K562 (cell line): ENCODE measurements around the gene RSPO1. TPM values are rescaled to one million over a fixed set of nuclear protein-coding genes. Genes with fewer than 3 reads are reported as not detected.

ENCODE experiments used
- ATAC-seq: fragments of 200-7000 bp; cut with Tn5 transposase; 3 replicates; pipeline ENCODE4 v1.9.1; 2020; ENCODE audit warnings: moderate library complexity
- BruUV-seq: library from RNA; stranded (reverse); fragments of 400-500 nt; replicated peaks from 2 replicates; lab custom pipeline; 2021; lab: Mats Ljungman, UMichigan
- CTCF ChIA-PET: fragments of 300-600 bp; formaldehyde crosslinking; extraction: SDS; loops from one replicate; lab custom pipeline; 2021; ENCODE audit warnings: low intra/inter-chr PET ratio; lab: Yijun Ruan, JAX
- POLR2A ChIA-PET: fragments of 300-600, 350-650 bp; sonication (Branson Sonifier 250); formaldehyde crosslinking; extraction: SDS; loops from one replicate; lab custom pipeline; 2021; ENCODE audit warnings: antibody characterized with exemption, inconsistent platforms; lab: Yijun Ruan, JAX
- DNase-seq, 4 experiments: peaks; one replicate each; pipeline versions ENCODE4 v3.0.0 to v3.0.0-alpha.2; 2011 to 2018; ENCODE audit warnings: low spot score in 3 of 4, mixed read lengths in 3 of 4; ENCODE audit errors: extremely low read depth in 1 of 4
- FAIRE-seq: peaks from 2 replicates; lab custom pipeline; 2011; peaks lifted over from hg19 to GRCh38; lab: Jason Lieb, UNC
- H2AFZ ChIP-seq: 2 replicates; pipeline ENCODE4 v1.6.0; 2011; ENCODE audit warnings: low read depth, low read length, control low read depth, inconsistent platforms
- H3K27ac ChIP-seq: fragments of 200-600 bp; 3 replicates; pipeline ENCODE4 v1.8.0; 2011; ENCODE audit warnings: low read depth, mild to moderate bottlenecking, control low read depth, inconsistent platforms, low read length, moderate library complexity, mixed read lengths; ENCODE audit errors: extremely low read depth
- H3K27me3 ChIP-seq, 2 experiments: fragments of 300-600 bp in 1 of 2; 2 replicates in 1 of 2; 3 replicates in 1 of 2; pipeline versions ENCODE4 v1.6.0 to v1.8.0; 2011; ENCODE audit warnings: inconsistent platforms in 2 of 2, low read length in 2 of 2, mild to moderate bottlenecking in 1 of 2, mixed read lengths in 1 of 2, moderate library complexity in 1 of 2; ENCODE audit not compliant: control insufficient read depth in 2 of 2, insufficient read depth in 2 of 2
- H3K36me3 ChIP-seq: fragments of 300-600 bp; 3 replicates; pipeline ENCODE4 v1.8.0; 2011; ENCODE audit warnings: mild to moderate bottlenecking, low read length, inconsistent platforms; ENCODE audit not compliant: control insufficient read depth, insufficient read depth
- H3K4me1 ChIP-seq, 2 experiments: fragments of 200-600 bp in 1 of 2; replicated peaks in 1 of 2; 2 replicates in 1 of 2; 3 replicates in 1 of 2; pipeline versions ENCODE4 v1.5.1 to v1.8.0; 2011; ENCODE audit warnings: inconsistent platforms in 2 of 2, low read length in 2 of 2, mild to moderate bottlenecking in 1 of 2, mixed read lengths in 1 of 2, moderate library complexity in 1 of 2; ENCODE audit not compliant: control insufficient read depth in 2 of 2, insufficient read depth in 2 of 2
- H3K4me2 ChIP-seq: 2 replicates; pipeline ENCODE4 v1.6.1; 2011; ENCODE audit warnings: low read length, control low read depth, inconsistent platforms, mixed read lengths; ENCODE audit not compliant: insufficient read depth
- H3K4me3 ChIP-seq: fragments of 200-600 bp; sonication (generic), shearing (Covaris generic); 2 replicates; pipeline ENCODE4 v1.5.1; 2016; ENCODE audit warnings: control low read depth, inconsistent platforms
- H3K79me2 ChIP-seq: fragments of 200-600 bp; 3 replicates; pipeline ENCODE4 v1.8.0; 2011; ENCODE audit warnings: low read length, inconsistent platforms; ENCODE audit not compliant: control insufficient read depth, insufficient read depth
- H3K9ac ChIP-seq, 2 experiments: 2 replicates each; pipeline versions ENCODE4 v1.6.0 to v1.6.1; 2011; ENCODE audit warnings: low read depth in 2 of 2, low read length in 2 of 2, control low read depth in 1 of 2, inconsistent platforms in 1 of 2, mild to moderate bottlenecking in 1 of 2, mixed read lengths in 1 of 2; ENCODE audit not compliant: insufficient read depth in 1 of 2
- H3K9me1 ChIP-seq: one replicate; pipeline ENCODE4 v1.6.0; 2011; ENCODE audit warnings: inconsistent platforms, mild to moderate bottlenecking, low read length, moderate library complexity; ENCODE audit not compliant: control insufficient read depth, insufficient read depth
- H3K9me3 ChIP-seq: replicated peaks from 2 replicates; pipeline ENCODE4 v1.5.1; 2011; ENCODE audit warnings: low read depth, low read length, inconsistent platforms; ENCODE audit not compliant: control insufficient read depth, insufficient read depth
- H4K20me1 ChIP-seq: replicated peaks from 2 replicates; pipeline ENCODE4 v1.6.1; 2011; ENCODE audit warnings: low read length, inconsistent platforms, mixed read lengths; ENCODE audit not compliant: control insufficient read depth, insufficient read depth
- ARID3A ChIP-seq: IDR thresholded peaks from 2 replicates; pipeline ENCODE4 v1.6.1; 2012; ENCODE audit warnings: low read depth, low read length, improper control_type of control experiment, borderline replicate concordance
- BDP1 ChIP-seq: IDR thresholded peaks from 3 replicates; pipeline ENCODE4 v1.6.1; 2011; ENCODE audit not compliant: insufficient read length, insufficient read depth
- C11orf30 ChIP-seq: fragments of 450-650 bp; IDR thresholded peaks from 2 replicates; pipeline ENCODE4 v1.6.1; 2016; ENCODE audit warnings: low read depth, mild to moderate bottlenecking
- ESRRA ChIP-seq: fragments of 450-650 bp; IDR thresholded peaks from 2 replicates; pipeline ENCODE4 v1.6.1; 2014; ENCODE audit warnings: low read depth, mild to moderate bottlenecking, moderate library complexity, borderline replicate concordance
- KAT2B ChIP-seq: IDR thresholded peaks from one replicate; pipeline ENCODE4 v1.6.1; 2012; ENCODE audit warnings: low read depth, mild to moderate bottlenecking, control low read depth, inconsistent platforms, low read length, moderate library complexity
- KLF13 ChIP-seq: fragments of 450-650 bp; IDR thresholded peaks from 2 replicates; pipeline ENCODE4 v1.6.1; 2016; ENCODE audit warnings: missing genetic modification characterization, low read depth, mild to moderate bottlenecking, missing compliant biosample characterization, moderate library complexity, borderline replicate concordance
- MTA2 ChIP-seq: fragments of 450-650 bp; IDR thresholded peaks from 2 replicates; pipeline ENCODE4 v1.6.1; 2016; ENCODE audit warnings: low read depth
- MYBL2 ChIP-seq, 2 experiments: fragments of 450-650 bp in 1 of 2; sonication (generic) in 1 of 2; formaldehyde crosslinking in 1 of 2; IDR thresholded peaks; 2 replicates each; pipeline versions ENCODE4 v1.6.1 to v1.8.1; 2017 to 2022; ENCODE audit warnings: borderline replicate concordance in 1 of 2, inconsistent platforms in 1 of 2, low read depth in 1 of 2, mild to moderate bottlenecking in 1 of 2, missing genetic modification reagents in 1 of 2, moderate library complexity in 1 of 2
- NBN ChIP-seq: fragments of 450-650 bp; IDR thresholded peaks from 2 replicates; pipeline ENCODE4 v1.6.1; 2016; ENCODE audit warnings: low read depth, mild to moderate bottlenecking
- NR1H2 ChIP-seq: sonication (generic); formaldehyde crosslinking; IDR thresholded peaks from 2 replicates; pipeline ENCODE4 v1.4.0; 2020; ENCODE audit warnings: mild to moderate bottlenecking, missing genetic modification reagents
- OTX1 ChIP-seq: fragments of 450-650 bp; formaldehyde crosslinking; IDR thresholded peaks from 2 replicates; pipeline ENCODE4 v1.4.0; 2022; ENCODE audit warnings: mild to moderate bottlenecking
- RNF2 ChIP-seq: sonication (generic); IDR thresholded peaks from 2 replicates; pipeline ENCODE4 v1.6.1; 2016
- SAFB ChIP-seq: fragments of 200-400 bp; formaldehyde crosslinking; IDR thresholded peaks from 2 replicates; pipeline ENCODE4 v1.6.1; 2017; ENCODE audit warnings: low read depth, low read length, borderline replicate concordance
- SETDB1 ChIP-seq: IDR thresholded peaks from one replicate; pipeline ENCODE4 v1.6.1; 2012; ENCODE audit warnings: low read length, control low read depth, inconsistent platforms
- ZBED1 ChIP-seq: IDR thresholded peaks from 2 replicates; pipeline ENCODE4 v1.6.1; 2014
- ZBTB49 ChIP-seq: sonication (generic); formaldehyde crosslinking; IDR thresholded peaks from 2 replicates; pipeline ENCODE4 v1.8.0; 2022; ENCODE audit warnings: missing genetic modification reagents, mild to moderate bottlenecking, borderline replicate concordance
- ZNF24 ChIP-seq: fragments of 450-650 bp; IDR thresholded peaks from 2 replicates; pipeline ENCODE4 v1.6.1; 2016
- ZNF347 ChIP-seq: fragments of 450-650 bp; formaldehyde crosslinking; IDR thresholded peaks from 2 replicates; pipeline ENCODE4 v1.4.0; 2020; ENCODE audit warnings: low read depth, mild to moderate bottlenecking, moderate library complexity
- WGBS: fragments of 100-300 bp; shearing (Covaris generic); methylation state at CpG from one replicate; pipeline ENCODE4 v1.1.6; 2016; ENCODE audit warnings: low coverage, mixed read lengths; ENCODE audit not compliant: insufficient coverage; ENCODE audit errors: missing lambda C conversion rate; 5-methylcytosine and 5-hydroxymethylcytosine counted together
- in situ Hi-C: fragments of 300-500 bp; cut with MboI; formaldehyde crosslinking; loops from 4 replicates; pipeline ENCODE4 v1.15.0; 2018; ENCODE audit warnings: inconsistent platforms, mixed read lengths
- intact Hi-C: fragments of 100-400 bp; cut with micrococcal nuclease; formaldehyde crosslinking; loops from 2 replicates; pipeline ENCODE4 v1.14.2; 2022
- polyA plus RNA-seq, 8 experiments: library from polyadenylated mRNA; depleted of rRNA in 4 of 8; stranded (reverse) in 5 of 8; unstranded in 3 of 8; fragments of >200 nt; fragmentation: Nextera tagmentation in 2 of 8; fragmentation: Illumina TruSeq in 1 of 8; extraction: Ambion mirVana in 2 of 8; extraction: Trizol in 1 of 8; gene quantifications; 2 replicates each; pipeline versions ENCODE4 v1.2.1 to v1.2.3, GENCODE V29; 2011 to 2014; ENCODE audit warnings: inconsistent platforms in 1 of 8, missing spikeins in 1 of 8
- total RNA-seq, 7 experiments: library from RNA; depleted of rRNA in 6 of 7; stranded (reverse); fragments of >200 nt in 6 of 7; fragmentation: Illumina TruSeq in 2 of 7; extraction: Trizol in 2 of 7; gene quantifications; 2 replicates each; pipeline versions ENCODE4 v1.2.1 to v1.2.3, GENCODE V29; 2011 to 2021; ENCODE audit warnings: low replicate concordance in 1 of 7

The RSPO1 gene
- total and polyA plus RNA-seq, 9 of the 15 experiments (the other 6 are each of a cell fraction or from before 2014, with no cell fraction given), result not detected

DNA sequence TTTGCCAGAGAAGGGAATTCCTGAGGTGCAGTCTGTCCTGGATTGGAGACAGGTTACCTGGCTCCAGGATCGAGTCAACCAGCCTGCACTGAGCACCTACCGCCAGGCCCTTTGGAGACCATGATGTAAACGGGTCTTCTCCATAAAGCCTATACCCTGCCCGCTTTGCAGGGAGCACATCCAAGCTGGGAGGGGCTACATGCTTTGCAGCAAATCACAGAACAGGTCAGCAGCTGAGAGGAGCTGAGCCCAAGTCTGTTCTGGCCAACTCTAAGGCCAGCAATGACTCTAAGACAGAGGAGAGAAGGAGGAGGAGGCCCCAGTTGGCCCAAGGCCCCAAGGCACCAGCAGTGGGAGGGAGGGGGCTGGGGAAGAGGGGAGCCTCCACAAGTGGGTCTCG lies 15.5 kb upstream of the RSPO1 start:
- ATAC-seq (peak; percentile 50), FAIRE-seq (no peak), DNase-seq (no peak)
- TF ChIP-seq ZBTB49 (CRISPR knock-in tag) (no peak), RNF2 (no peak), ZNF347 (CRISPR knock-in tag) (no peak), BDP1 (no peak), NBN (no peak), KLF13 (no peak), SAFB (no peak), ARID3A (no peak), NR1H2 (CRISPR knock-in tag) (no peak), C11orf30 (no peak), ESRRA (no peak), ZBED1 (no peak), KAT2B (no peak), OTX1 (CRISPR knock-in tag) (no peak), SETDB1 (no peak), MTA2 (no peak), ZNF24 (no peak), MYBL2 (IDR thresholded peaks at IDR 0.05; ENCODE audit: low read depth) (no peak), MYBL2 (CRISPR knock-in tag; IDR thresholded peaks at IDR 0.05; ENCODE audit: borderline replicate concordance) (no peak)
- Histone ChIP-seq H3K4me2 (no peak overlapping the region), H4K20me1 (0 out of 2 replicates have a peak, but pooled peaks cover 5% of the 10 kb centered on the region), H3K4me1 (peaks cover 0 to 3% of the 10 kb centered on the region in 2 experiments; a peak in 1 of 5 replicates), H3K9ac (no peak overlapping the region), H2AFZ (no peak overlapping the region), H3K36me3 (no peaks in the 10 kb centered on the region), H3K27me3 (peaks cover 33 to 70% of the 10 kb centered on the region in 2 experiments), H3K4me3 (no peak overlapping the region), H3K79me2 (no peaks in the 10 kb centered on the region), H3K9me3 (no peaks in the 10 kb centered on the region), H3K9me1 (no peaks in the 10 kb centered on the region), H3K27ac (no peak overlapping the region)
- in situ Hi-C loops, result no loop called here
- WGBS, result 0% methylated on average over 5 of the region's 5 CpGs
- ChIA-PET CTCF (interaction anchor here (0.7 kb wide), 1 partner anchor 485 kb away, joined by 3 read pairs; no protein-coding TSS in a partner anchor), POLR2A (interaction anchor here (0.7 to 1.7 kb wide), 3 partner anchors 15 to 379 kb away, joined by 3 to 5 read pairs (median 3); no protein-coding TSS in a partner anchor)
- intact Hi-C loops, result no loop called here
- BruUV-seq, result no TSS peak
